HG03442 (cell line): ENCODE data around the gene GTF3C1.
"Not testable (repeated sequence)": the region's sequence is repeated elsewhere in the genome, so short reads cannot be mapped to it uniquely, and the experiment has no call there.

Experiments used
- ATAC-seq: cut with Tn5 transposase; IDR thresholded peaks from one replicate; pipeline ENCODE4 v1.9.1; 2021; ENCODE audit warnings: mild to moderate bottlenecking, moderate library complexity; ENCODE audit not compliant: unreplicated experiment

GTF3C1 gene

GRCh38 chr16:27448532-27449433, 100.9 kb downstream of the GTF3C1 start:
- ATAC-seq, result no peak

- no peak for ATAC-seq
These were observed 102.4 kb downstream of the GTF3C1 start for GRCh38 chr16:27447301-27447700.

GRCh38 chr16:27446721-27447120, 103.0 kb downstream of the GTF3C1 start:
- no peak for ATAC-seq

GRCh38 chr16:27445502-27446175, 104.1 kb downstream of the GTF3C1 start:
- no peak for ATAC-seq

GRCh38 chr16:27444470-27444869, 105.2 kb downstream of the GTF3C1 start:
- no peak for ATAC-seq

- ATAC-seq, result no peak
These were observed 105.7 kb downstream of the GTF3C1 start for GRCh38 chr16:27444015-27444414.

GRCh38 chr16:27441998-27442397, 107.7 kb downstream of the GTF3C1 start:
- no peak for ATAC-seq

GRCh38 chr16:27441276-27441675, 108.4 kb downstream of the GTF3C1 start:
- ATAC-seq, result no peak

GRCh38 chr16:27439271-27440018, 110.3 kb downstream of the GTF3C1 start:
- ATAC-seq, result no peak

GRCh38 chr16:27437946-27438345, 111.8 kb downstream of the GTF3C1 start:
- ATAC-seq, result no peak

GRCh38 chr16:27436921-27437650, 112.6 kb downstream of the GTF3C1 start:
- no peak for ATAC-seq

GRCh38 chr16:27436065-27436464, 113.6 kb downstream of the GTF3C1 start:
- ATAC-seq, result no peak

- ATAC-seq, result not testable (repeated sequence)
These were observed 114.6 kb downstream of the GTF3C1 start for GRCh38 chr16:27435146-27435545.

- no peak for ATAC-seq
These were observed 115.3 kb downstream of the GTF3C1 start for GRCh38 chr16:27434141-27435051.

- ATAC-seq, result no peak
These were observed 116.1 kb downstream of the GTF3C1 start for GRCh38 chr16:27433636-27434035.

- not testable (repeated sequence) for ATAC-seq
These were observed 116.5 kb downstream of the GTF3C1 start for GRCh38 chr16:27433191-27433590.

- no peak for ATAC-seq
These were observed 117.2 kb downstream of the GTF3C1 start for GRCh38 chr16:27432558-27432957.

- ATAC-seq, result no peak
These were observed 117.8 kb downstream of the GTF3C1 start for GRCh38 chr16:27431773-27432532.

GRCh38 chr16:27430923-27431484, 118.7 kb downstream of the GTF3C1 start:
- no peak for ATAC-seq
